CD4-positive, alpha-beta T cell treated with Interleukin-6 at 100 ng/mL for 8 hours (primary cell): Measurements from ENCODE around the gene LVRN.
"Not testable (repeated sequence)": the region's sequence is repeated elsewhere in the genome, so short reads cannot be mapped to it uniquely, and the experiment has no call there.

Experiments used
- DNase-seq: peaks from one replicate; pipeline ENCODE4 v3.0.0-alpha.2; 2020; ENCODE audit warnings: mixed read lengths, low spot score

LVRN gene

GRCh38 chr5:115962239-115962564 is at the start of gene LVRN:
Gene LVRN, plus strand, starts transcription at chr5:115962475. Its CDS starts 143 bp downstream, at chr5:115962618.
- no peak for DNase-seq

GRCh38 chr5:115913623-115914400 is 48.5 kb upstream of the LVRN start:
- not testable (repeated sequence) for DNase-seq

- no peak for DNase-seq
Observed at GRCh38 chr5:115920171-115920725, 42.0 kb upstream of the LVRN start.

- not testable (repeated sequence) for DNase-seq
Observed at GRCh38 chr5:115928578-115929407, 33.5 kb upstream of the LVRN start.

- DNase-seq: not testable (repeated sequence)
Observed at GRCh38 chr5:115930171-115930570, 32.1 kb upstream of the LVRN start.

- DNase-seq: no peak
Observed at GRCh38 chr5:115930630-115931337, 31.5 kb upstream of the LVRN start.

GRCh38 chr5:115932991-115933390 is 29.3 kb upstream of the LVRN start:
- no peak for DNase-seq

GRCh38 chr5:115934388-115934974 is 27.8 kb upstream of the LVRN start:
- DNase-seq: no peak

- no peak for DNase-seq
Observed at GRCh38 chr5:115936031-115936430, 26.2 kb upstream of the LVRN start.

GRCh38 chr5:115939059-115939458 is 23.2 kb upstream of the LVRN start:
- no peak for DNase-seq

- DNase-seq: no peak
Observed at GRCh38 chr5:115940080-115940810, 22.0 kb upstream of the LVRN start.

GRCh38 chr5:115941051-115941675 is 21.1 kb upstream of the LVRN start:
- DNase-seq: no peak

GRCh38 chr5:115944501-115944900 is 17.8 kb upstream of the LVRN start:
- no peak for DNase-seq

- DNase-seq: no peak
Observed at GRCh38 chr5:115946655-115947054, 15.6 kb upstream of the LVRN start.

- DNase-seq: no peak
Observed at GRCh38 chr5:115947260-115947659, 15.0 kb upstream of the LVRN start.

- DNase-seq: no peak
Observed at GRCh38 chr5:115948091-115948534, 14.2 kb upstream of the LVRN start.

- no peak for DNase-seq
Observed at GRCh38 chr5:115949096-115949495, 13.2 kb upstream of the LVRN start.

GRCh38 chr5:115952588-115952987 is 9.7 kb upstream of the LVRN start:
- DNase-seq: no peak

GRCh38 chr5:115954144-115954543 is 8.1 kb upstream of the LVRN start:
- DNase-seq: no peak

GRCh38 chr5:115956957-115957356 is 5.3 kb upstream of the LVRN start:
- DNase-seq: no peak
